Activated T-cell treated with anti-CD3 and anti-CD28 coated beads, Interleukin-2, amount 50 U/mL, for 48 hours (primary cell): ENCODE measurements around the gene PTCHD4.
A peak's percentile ranks its signal among the peaks of the same experiment; 100 is the strongest.

Experiments
- DNase-seq, 2 experiments: peaks; one replicate each; pipeline ENCODE4 v3.0.0-alpha.2; 2020

PTCHD4 gene

GRCh38 chr6:48099713-48100587 lies 11.0 kb downstream of the PTCHD4 start:
- DNase-seq = no peak

- DNase-seq = no peak
Observed at GRCh38 chr6:48098923-48099322, 12.1 kb downstream of the PTCHD4 start.

- no peak for DNase-seq
Observed at GRCh38 chr6:48092550-48093217, 18.3 kb downstream of the PTCHD4 start.

GRCh38 chr6:48090546-48090945 lies 20.5 kb downstream of the PTCHD4 start:
- no peak for DNase-seq

- no peak for DNase-seq
Observed at GRCh38 chr6:48087448-48087847, 23.5 kb downstream of the PTCHD4 start.

- DNase-seq = no peak
Observed at GRCh38 chr6:48086187-48086586, 24.8 kb downstream of the PTCHD4 start.

- DNase-seq = no peak
Observed at GRCh38 chr6:48085131-48085741, 25.8 kb downstream of the PTCHD4 start.

- no peak for DNase-seq
Observed at GRCh38 chr6:48084201-48084600, 26.8 kb downstream of the PTCHD4 start.

- no peak for DNase-seq
Observed at GRCh38 chr6:48080227-48081009, 30.6 kb downstream of the PTCHD4 start.

GRCh38 chr6:48078120-48078519 lies 32.9 kb downstream of the PTCHD4 start:
- DNase-seq = no peak

GRCh38 chr6:48075181-48075580 lies 35.8 kb downstream of the PTCHD4 start:
- DNase-seq = no peak

GRCh38 chr6:48073976-48074767 lies 36.8 kb downstream of the PTCHD4 start:
- no peak for DNase-seq

GRCh38 chr6:48071833-48072232 lies 39.2 kb downstream of the PTCHD4 start:
- DNase-seq = no peak

- DNase-seq = no peak
Observed at GRCh38 chr6:48069280-48069679, 41.7 kb downstream of the PTCHD4 start.

GRCh38 chr6:48068278-48069251 lies 42.4 kb downstream of the PTCHD4 start:
- DNase-seq = peak in 1 of 2 experiments; percentile 13

- no peak for DNase-seq
Observed at GRCh38 chr6:48067886-48068277, 43.1 kb downstream of the PTCHD4 start.

- no peak for DNase-seq
Observed at GRCh38 chr6:48067148-48067712, 43.8 kb downstream of the PTCHD4 start.

GRCh38 chr6:48061265-48061990 lies 49.6 kb downstream of the PTCHD4 start:
- no peak for DNase-seq
